ENCODE results near the gene CYB561D2. TPM values are rescaled to one million over a fixed set of nuclear protein-coding genes. Genes with fewer than 3 reads are reported as not detected.
A peak's percentile ranks its signal among the peaks of the same experiment; 100 is the strongest.

Gene CYB561D2
- total and polyA plus RNA-seq, 2 of the 13 experiments (the other 11 are each of a cell fraction or from before 2014, with no cell fraction given) = 11.1 to 17.2 TPM

DNA sequence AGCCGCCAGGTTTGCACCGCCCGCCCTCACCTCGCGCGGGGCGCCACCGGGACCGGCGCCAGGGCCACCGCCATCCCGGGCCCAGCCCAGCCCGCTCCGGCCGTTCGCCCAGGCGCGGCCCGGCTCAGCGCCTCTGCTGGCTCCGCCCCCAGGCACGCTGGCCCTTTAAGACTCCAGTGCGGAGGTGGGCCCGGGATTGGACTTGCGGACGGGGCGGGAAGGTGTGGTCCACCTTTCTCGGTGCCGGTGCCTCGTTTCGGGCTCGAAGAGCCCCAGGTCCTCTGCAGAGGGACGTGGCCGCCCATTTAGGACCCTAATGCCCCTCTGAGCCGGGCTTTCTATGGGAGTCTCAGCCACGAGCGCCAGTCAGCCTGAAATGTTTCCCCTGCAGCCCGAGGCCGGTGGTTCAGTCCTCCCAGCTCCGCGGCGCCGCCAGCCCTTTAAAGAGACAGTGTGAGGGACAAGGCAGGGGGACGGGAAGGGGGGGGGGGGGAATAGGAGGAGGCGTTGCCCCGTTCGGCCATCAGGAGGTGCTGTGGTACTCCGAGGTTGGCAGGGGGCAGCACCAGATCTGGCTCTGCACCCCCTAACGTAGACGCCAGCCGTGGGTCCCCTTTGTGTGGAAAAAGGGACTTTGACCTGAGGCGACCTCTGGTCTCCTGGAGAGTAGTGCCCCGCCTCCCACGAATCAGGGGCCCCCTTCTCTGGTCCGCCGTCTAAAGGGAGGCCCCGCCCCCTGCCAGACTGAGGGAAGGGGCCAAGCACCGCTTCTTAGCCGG is 29.1 kb upstream of the CYB561D2 start (continued):
- TF ChIP-seq STAT6 (CRISPR knock-in tag; IDR thresholded peaks at IDR 0.05; ENCODE audit: borderline replicate concordance) (no peak; the same call in 1 of the 2 replicates), ZFP41 (CRISPR knock-in tag; IDR thresholded peaks at IDR 0.05; ENCODE audit: borderline replicate concordance) (no peak), RELA (CRISPR knock-in tag; IDR thresholded peaks at IDR 0.05) (no peak), RBFOX2 (IDR thresholded peaks at IDR 0.05; ENCODE audit: low read depth, low read length) (peak; percentile 92), NRL (CRISPR knock-in tag; IDR thresholded peaks at IDR 0.05; ENCODE audit: borderline replicate concordance) (no peak; the same call in 1 of the 2 replicates), ZSCAN29 (CRISPR knock-in tag; conservative IDR thresholded peaks at IDR 0.05) (peak; percentile 45; the same call in 1 of the 2 replicates), NFE2 (CRISPR knock-in tag; IDR thresholded peaks at IDR 0.05) (no peak), KDM5B (CRISPR knock-in tag; IDR thresholded peaks at IDR 0.05; ENCODE audit: borderline replicate concordance) (no peak), ATM (IDR thresholded peaks at IDR 0.05; ENCODE audit: borderline replicate concordance) (no peak), SRY (CRISPR knock-in tag; IDR thresholded peaks at IDR 0.05) (no peak; the same call in 1 of the 2 replicates), ZNF691 (CRISPR knock-in tag; IDR thresholded peaks at IDR 0.05; ENCODE audit: borderline replicate concordance, low read depth) (no peak)
- TF ChIP-seq, protein P1, sequence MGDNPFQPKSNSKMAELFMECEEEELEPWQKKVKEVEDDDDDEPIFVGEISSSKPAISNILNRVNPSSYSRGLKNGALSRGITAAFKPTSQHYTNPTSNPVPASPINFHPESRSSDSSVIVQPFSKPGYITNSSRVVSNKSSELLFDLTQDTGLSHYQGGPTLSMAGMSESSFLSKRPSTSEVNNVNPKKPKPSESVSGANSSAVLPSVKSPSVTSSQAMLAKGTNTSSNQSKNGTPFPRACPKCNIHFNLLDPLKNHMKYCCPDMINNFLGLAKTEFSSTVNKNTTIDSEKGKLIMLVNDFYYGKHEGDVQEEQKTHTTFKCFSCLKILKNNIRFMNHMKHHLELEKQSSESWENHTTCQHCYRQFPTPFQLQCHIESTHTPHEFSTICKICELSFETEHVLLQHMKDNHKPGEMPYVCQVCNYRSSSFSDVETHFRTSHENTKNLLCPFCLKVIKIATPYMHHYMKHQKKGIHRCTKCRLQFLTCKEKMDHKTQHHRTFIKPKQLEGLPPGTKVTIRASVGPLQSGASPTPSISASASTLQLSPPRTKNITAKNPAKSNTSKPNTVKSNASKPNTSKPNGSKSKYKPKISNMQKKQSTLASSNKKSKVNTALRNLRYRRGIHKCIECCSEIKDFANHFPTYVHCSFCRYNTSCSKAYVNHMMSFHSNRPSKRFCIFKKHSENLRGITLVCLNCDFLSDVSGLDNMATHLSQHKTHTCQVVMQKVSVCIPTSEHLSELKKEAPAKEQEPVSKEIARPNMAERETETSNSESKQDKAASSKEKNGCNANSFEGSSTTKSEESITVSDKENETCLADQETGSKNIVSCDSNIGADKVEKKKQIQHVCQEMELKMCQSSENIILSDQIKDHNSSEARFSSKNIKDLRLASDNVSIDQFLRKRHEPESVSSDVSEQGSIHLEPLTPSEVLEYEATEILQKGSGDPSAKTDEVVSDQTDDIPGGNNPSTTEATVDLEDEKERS (CRISPR knock-in tag; IDR thresholded peaks at IDR 0.05) = 0 out of 2 replicates have a peak, but pooled peaks have one; percentile 72
